Stimulated activated naive CD4-positive, alpha-beta T cell treated with Interleukin-2 at 50 U/mL for 16 hours (primary cell): ENCODE measurements around the gene CATSPER1.
A peak's percentile ranks its signal among the peaks of the same experiment; 100 is the strongest.
"Not testable (repeated sequence)": the region's sequence is repeated elsewhere in the genome, so short reads cannot be mapped to it uniquely, and the experiment has no call there.

Experiments used
- DNase-seq: peaks from one replicate; lab custom pipeline; 2025; lab: John Stamatoyannopoulos, UW

Gene CATSPER1

DNA sequence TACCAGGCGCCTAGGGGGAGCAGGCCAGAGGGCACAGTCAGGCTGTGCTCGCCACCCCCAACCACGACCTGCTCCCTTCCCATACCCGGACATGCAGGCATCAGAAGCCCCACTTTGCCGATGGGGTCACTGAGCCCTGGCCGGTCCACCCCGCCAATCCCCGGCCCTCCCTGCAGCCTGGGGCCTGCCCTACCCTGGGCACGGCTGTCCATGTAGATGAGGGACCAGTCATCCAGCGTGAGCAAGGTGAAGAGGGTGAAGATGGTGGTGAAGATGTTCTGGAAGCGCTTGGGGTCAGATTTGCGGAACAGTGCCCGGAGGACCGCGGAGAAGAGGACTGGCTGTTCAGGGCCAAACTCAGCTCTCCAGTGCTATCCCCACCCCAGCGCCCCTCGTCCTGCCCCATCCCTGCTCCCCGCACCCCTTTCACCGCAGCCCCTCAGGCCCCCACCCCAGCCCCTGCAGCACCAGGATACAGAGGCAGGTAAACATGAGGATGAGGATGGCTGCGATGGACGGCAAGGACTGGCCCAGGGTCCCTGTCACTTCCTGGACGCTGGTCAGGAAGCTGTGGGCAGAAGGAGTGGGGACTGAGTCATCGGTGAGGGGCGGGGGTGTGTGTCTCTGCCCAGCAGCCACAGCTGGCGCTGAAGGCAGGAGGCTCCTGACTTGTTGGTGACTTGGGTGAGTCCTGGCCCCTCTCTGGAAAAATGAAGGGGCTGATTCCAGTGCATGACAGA is 5.5 kb downstream of the CATSPER1 start:
- DNase-seq, result no peak

- no peak for DNase-seq
These were observed 6.1 kb downstream of the CATSPER1 start for GRCh38 chr11:66020212-66020611.

DNA sequence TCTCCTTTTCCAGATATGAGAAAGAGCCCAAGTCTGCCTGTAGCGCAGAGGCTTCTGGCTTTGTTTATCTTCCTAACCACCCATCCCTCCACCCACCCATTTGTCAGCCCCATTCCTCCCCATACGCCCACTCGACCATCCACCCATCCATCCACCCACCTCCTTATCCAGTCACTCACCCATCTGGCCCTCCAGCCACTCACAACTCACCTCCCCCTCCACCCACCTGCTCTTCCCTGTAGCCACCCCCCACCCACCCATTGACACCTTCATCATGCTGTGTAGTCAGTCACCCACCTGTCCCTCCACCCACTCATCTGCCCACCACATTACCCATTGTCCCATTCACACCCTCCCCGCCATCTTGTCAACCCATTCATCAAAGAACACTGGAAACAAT is 9.0 kb downstream of the CATSPER1 start:
- peak; percentile 6 for DNase-seq

DNA sequence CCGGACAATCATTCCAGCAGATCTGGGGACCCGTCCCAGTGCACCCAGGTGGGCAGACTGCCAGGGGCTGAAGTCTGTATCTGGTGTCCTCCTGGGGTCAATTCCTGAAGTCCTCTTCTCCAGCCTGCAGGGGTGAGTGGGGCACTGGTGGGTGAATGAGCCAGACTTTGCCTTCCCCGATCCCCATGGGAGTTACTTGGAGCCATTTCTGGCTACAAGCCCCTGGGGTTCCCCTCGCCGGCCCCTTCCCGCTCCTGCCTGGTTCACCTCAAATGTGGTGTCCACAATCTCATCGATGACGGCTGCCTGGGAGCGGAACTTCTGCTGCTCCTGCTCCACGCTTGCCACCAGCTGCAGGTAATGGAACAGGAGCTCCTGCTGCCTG is 9.5 kb downstream of the CATSPER1 start:
- no peak for DNase-seq

GRCh38 chr11:66015936-66016792 is 10.1 kb downstream of the CATSPER1 start:
- no peak for DNase-seq

GRCh38 chr11:66015454-66015881 is 10.8 kb downstream of the CATSPER1 start:
- no peak for DNase-seq

GRCh38 chr11:66014804-66015453 is 11.3 kb downstream of the CATSPER1 start:
- DNase-seq, result no peak

DNA sequence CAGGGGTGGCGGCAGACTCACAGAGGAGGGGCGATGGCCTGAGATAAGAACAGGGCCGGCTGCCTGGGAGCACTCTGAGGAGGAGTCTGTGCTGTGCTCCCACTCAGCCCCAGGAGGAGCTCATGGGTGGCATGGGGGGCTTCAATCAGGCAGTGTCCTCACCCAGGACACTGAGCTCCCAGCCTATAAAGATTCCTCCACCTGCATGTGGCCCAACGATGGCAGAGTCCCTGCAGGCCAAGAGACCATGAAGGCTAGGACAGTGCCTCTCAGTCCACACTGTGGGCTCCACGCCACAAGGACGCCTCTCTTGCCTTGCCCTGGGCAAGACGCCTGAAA is 12.5 kb downstream of the CATSPER1 start:
- no peak for DNase-seq

GRCh38 chr11:66012946-66013761 is 13.1 kb downstream of the CATSPER1 start:
- no peak for DNase-seq

DNA sequence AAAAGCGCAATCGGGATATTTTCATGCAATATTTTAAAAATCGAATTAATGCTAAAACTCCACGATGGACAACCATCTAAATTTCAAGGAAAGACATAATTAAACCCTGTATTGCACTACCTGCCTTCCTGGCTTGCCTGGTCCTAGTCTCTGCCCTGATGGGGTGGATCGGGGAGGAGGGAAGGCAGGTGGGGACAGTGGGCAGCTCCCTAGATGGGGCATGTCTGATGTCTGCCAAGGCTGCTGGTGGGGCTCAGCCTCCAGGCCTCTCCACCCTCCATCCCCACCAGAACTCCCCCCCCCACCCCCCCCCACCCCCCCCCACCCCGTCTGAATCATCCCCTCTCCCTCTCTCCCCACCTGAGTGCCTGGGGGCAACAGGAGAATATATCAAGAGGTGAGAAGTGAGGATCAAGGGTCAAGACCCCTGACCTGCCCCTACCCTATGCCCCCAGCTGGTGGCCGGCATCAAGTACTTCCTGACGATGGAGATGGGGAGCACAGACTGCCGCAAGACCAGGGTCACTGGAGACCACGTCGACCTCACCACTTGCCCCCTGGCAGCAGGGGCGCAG is 13.8 kb downstream of the CATSPER1 start:
- DNase-seq, result no peak

GRCh38 chr11:66011785-66012303 is 14.4 kb downstream of the CATSPER1 start, which contains the start of gene CST6:
Gene CST6, plus strand, starts transcription at chr11:66012008. Its CDS starts 37 bp downstream, at chr11:66012045.
- DNase-seq, result no peak

GRCh38 chr11:66011239-66011784 is 15.0 kb downstream of the CATSPER1 start:
- no peak for DNase-seq

- DNase-seq, result not testable (repeated sequence)
These were observed 16.2 kb downstream of the CATSPER1 start for GRCh38 chr11:66010036-66010435.

- DNase-seq, result no peak
These were observed 17.7 kb downstream of the CATSPER1 start for GRCh38 chr11:66008468-66009101.

DNA sequence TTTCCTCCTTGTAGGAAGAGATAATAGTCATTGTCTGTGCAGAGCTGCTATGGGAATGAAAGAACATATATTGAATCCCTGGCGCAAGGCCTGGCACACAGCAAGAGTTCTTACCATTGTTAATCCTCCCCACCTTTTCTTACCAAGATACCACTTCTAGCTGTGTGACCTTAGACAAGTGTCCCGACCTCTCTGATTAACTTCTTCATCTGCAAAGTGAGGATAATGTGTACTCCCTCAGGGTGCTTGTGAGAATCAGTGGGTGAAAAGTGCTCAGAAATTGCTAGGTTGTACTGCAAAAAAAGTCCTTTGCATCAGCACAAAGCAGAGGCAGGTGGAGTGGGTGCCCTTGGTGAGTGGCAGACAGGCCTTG is 18.2 kb downstream of the CATSPER1 start:
- DNase-seq, result no peak

DNA sequence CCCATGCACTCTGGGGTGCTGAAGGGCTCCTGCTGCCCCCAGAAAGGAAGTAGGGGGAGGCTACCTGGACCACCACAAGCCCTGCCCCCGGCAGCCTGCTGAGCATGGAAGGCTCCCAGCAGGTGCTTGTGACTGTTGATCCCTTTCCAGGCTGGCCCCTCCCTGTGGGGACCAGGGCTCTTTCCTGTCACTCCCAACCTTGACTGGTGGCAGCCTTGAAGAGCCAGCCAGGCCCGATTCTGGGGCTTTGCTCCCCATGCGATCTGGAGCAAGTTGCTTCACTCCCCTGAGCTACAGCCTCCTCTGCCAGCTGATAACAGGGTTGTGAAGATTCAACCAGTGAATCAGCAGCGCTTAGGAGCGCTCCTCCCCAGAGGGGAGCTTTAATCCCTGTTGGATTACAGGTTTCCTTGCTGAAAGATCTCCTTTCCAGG is 19.1 kb downstream of the CATSPER1 start:
- no peak for DNase-seq

DNA sequence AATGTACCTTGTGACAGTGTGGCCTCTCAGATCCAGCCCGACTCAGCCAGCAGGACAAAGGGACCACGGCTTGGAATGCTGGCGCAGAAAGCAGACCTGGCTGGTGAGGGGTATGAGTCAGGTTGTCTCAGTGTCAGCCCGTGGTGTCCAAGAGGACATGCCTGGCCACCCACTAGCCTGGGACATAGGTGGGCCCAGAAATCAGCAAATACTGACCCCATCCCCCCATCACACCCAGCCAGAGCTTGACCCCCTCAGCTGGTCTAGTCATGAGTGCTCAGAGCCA is 19.4 kb downstream of the CATSPER1 start:
- no peak for DNase-seq

- DNase-seq, result no peak
These were observed 20.0 kb downstream of the CATSPER1 start for GRCh38 chr11:66006134-66006890.

DNA sequence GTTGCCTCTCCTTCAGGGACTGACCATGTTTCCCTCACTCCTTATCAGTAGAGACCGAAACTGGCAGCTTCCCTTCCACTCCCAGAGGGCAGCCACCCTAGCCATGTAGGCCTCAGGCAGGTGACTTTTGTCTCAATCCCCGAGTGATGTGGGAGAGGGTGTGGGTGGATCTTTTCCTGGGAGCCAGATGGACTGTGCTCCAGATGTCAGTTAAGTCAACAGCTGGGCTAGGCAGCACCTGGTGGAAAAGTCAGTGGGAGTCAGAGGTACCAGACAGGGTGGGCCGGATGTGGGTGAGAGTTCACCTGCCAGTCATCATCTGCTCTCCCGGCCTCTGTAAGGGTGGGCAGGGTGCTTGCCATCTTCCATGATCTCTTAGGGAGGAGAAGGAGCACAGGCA is 22.1 kb downstream of the CATSPER1 start:
- no peak for DNase-seq

- no peak for DNase-seq
These were observed 23.0 kb downstream of the CATSPER1 start for GRCh38 chr11:66003291-66003690.
